Cardiac fibroblast (primary cell): ENCODE measurements around the gene LMCD1.
A peak's percentile ranks its signal among the peaks of the same experiment; 100 is the strongest.
"Not testable (repeated sequence)": the region's sequence is repeated elsewhere in the genome, so short reads cannot be mapped to it uniquely, and the experiment has no call there.

ENCODE experiments used
- DNase-seq, 2 donors: peaks; one replicate each; pipeline versions ENCODE4 v3.0.0 to v3.0.0-alpha.2; 2010; ENCODE audit warnings: low read depth in 2 of 2
- H3K4me3 ChIP-seq, 2 donors: replicated peaks in 1 of 2; 1 replicate in 1 of 2; 2 replicates in 1 of 2; pipeline ENCODE4 v1.5.1; 2011; ENCODE audit warnings: low read depth in 2 of 2, low read length in 2 of 2, mild to moderate bottlenecking in 2 of 2, moderate library complexity in 1 of 2
- TF ChIP-seq, protein P1 (sequence below): IDR thresholded peaks from one replicate; pipeline ENCODE4 v1.5.1; 2011; ENCODE audit warnings: low read depth, mild to moderate bottlenecking, low read length, inconsistent platforms

Gene LMCD1

DNA sequence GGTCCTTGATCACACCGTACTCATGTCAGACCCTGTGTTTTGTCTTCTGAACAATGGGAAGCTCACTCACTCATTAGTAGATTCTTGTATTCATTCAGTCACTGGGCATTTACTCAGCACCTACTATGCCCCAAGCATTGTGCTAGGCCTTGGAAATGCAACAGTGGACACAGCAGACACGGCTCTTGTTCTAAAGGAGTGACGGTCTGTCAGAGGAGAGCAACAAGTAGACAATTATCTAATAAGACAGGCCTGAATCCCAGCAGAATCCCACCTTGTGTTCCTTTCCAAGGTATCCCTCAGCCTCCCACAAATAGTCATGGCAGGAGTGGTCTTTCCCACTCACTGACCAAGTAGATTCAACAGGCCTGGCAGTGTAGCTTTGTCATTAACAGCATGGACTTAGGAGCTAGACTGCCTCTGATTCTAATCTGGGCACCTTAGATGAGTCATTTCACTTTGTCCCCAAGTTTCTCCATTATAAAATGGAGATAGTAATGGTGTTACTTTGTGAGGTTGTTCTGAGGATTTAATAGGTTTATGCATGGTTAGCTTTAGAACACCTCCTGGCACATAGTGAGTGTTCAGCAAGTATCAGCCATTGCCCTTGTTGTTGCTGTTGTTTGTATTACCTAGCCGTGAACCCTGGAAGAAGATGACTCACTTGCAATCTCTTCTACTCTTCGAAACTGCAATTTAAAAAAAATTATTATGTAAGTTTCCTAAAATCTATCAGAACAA is 73.9 kb downstream of the LMCD1 start:
- peak; percentile 38 to 70 for DNase-seq
- H3K4me3 ChIP-seq = no peak overlapping the region
- TF ChIP-seq, protein P1, sequence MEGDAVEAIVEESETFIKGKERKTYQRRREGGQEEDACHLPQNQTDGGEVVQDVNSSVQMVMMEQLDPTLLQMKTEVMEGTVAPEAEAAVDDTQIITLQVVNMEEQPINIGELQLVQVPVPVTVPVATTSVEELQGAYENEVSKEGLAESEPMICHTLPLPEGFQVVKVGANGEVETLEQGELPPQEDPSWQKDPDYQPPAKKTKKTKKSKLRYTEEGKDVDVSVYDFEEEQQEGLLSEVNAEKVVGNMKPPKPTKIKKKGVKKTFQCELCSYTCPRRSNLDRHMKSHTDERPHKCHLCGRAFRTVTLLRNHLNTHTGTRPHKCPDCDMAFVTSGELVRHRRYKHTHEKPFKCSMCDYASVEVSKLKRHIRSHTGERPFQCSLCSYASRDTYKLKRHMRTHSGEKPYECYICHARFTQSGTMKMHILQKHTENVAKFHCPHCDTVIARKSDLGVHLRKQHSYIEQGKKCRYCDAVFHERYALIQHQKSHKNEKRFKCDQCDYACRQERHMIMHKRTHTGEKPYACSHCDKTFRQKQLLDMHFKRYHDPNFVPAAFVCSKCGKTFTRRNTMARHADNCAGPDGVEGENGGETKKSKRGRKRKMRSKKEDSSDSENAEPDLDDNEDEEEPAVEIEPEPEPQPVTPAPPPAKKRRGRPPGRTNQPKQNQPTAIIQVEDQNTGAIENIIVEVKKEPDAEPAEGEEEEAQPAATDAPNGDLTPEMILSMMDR = no peak

DNA sequence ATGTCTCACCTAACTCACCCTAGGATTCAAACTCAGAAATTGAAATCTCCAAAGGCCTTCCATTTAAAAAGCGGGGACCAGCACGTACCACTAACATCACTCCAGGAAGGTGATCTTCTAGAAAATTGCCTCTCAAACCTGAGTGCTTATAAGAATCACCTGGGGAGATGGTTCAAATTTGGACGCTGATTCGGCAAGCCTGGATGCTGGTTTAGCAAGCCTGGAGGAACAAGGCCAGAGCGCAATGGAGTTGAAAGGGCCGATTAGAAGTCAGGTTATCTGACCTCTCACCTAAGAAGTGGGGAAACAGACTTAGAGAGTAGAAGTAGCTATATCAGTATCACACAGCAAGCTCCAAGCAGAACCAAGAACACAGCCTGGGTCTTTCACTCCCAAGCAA is 74.8 kb downstream of the LMCD1 start:
- DNase-seq = no peak
- TF ChIP-seq, protein P1 = no peak
- no peak overlapping the region for H3K4me3 ChIP-seq

DNA sequence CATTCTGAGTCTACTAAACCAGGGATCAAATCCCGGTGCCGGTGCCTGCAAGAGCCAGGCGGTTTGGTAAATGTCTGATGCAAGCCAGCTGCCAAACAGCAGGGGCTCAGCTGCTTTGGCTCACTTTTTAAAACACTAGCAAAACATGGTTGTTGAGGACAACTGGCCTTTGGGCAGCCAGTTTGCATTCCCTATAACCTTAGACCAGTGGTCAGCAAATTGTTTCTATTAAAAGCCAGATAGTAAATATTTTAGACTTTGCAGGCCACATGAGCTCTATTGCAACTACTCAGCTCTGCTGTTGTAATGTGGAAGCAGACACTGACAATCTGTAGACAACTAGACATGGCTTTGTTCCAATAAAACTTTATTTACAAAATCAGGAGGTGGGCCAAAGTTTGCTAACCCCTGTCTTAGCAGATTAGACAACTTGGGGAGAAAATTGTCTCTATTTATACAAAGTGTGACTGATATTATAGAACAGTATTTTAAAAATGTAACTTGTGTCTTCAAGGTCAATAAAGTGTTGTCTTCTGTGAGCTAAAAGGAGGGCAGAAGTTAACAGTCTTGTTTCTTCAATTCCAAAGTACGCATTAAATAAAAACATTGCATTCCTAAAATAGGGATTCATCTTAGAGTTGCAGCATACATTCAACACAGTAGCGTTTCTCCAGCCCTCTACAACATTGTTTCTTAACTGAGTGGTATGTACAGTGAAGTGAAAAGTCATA is 75.4 kb downstream of the LMCD1 start:
- TF ChIP-seq, protein P1 = no peak
- peak; percentile 59 to 76 for DNase-seq
- no peak overlapping the region for H3K4me3 ChIP-seq

DNA sequence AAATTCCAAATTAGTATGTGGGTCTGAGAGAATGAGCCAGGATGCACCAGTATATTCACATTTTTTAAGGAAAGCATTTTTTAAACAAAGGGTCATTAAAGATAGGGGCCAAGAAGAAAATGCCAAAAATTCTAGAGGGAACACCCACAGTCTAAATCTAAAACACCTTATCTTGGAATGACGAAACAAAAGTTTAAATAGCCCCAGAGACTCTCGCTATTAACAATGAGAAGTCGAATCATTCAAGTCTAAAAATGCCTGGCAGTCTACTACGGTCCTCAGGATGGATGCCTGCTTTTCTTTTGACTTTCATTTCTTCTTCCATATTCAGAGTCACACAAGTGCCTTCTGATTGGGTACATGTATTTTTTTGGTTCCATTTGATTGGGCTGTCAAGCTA is 76.7 kb downstream of the LMCD1 start:
- TF ChIP-seq, protein P1 = no peak
- no peak overlapping the region for H3K4me3 ChIP-seq
- DNase-seq = peak in 1 of 2 donors; percentile 61

DNA sequence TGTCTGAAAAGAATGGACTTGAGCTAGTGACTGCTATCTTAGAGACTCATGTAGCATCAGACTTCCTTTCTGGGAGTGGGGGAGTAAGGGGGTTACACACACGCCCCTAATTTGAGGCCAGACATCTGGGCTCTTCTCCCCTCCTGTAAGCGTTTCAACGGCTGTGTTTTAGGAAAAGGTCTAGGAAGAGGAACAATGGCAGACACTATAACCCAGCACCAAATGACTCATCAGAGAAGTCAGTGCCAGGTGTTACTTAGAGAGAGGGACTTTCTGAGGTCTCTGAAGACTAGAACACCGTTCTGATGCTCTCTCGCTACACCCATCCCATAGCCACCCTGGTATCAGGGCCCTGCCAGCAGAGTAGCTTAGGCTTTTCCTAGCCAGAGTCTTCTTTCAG is 77.5 kb downstream of the LMCD1 start:
- DNase-seq = peak; percentile 20 to 67
- TF ChIP-seq, protein P1 = no peak
- no peak overlapping the region for H3K4me3 ChIP-seq

DNA sequence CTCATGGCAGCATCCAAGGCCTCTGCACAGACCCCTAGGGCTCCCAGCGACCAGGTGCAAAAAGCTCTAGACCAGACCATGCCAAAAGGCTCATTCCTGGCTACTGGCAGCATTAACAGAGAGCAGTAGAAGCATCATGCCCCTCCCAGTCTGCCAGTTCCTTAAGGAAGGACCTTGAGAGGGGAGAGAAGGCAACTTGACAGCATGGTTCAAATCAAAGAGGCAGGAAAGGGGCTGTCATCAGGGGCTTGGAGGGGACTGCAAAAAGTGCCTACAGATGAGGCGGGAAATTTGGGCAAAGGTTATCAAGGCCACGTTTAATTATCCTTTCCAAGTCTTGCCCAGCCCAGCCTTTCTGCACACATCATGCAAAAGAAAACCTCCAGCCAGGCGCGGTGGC is 78.3 kb downstream of the LMCD1 start:
- no peak for DNase-seq
- no peak overlapping the region for H3K4me3 ChIP-seq
- TF ChIP-seq, protein P1 = no peak

DNA sequence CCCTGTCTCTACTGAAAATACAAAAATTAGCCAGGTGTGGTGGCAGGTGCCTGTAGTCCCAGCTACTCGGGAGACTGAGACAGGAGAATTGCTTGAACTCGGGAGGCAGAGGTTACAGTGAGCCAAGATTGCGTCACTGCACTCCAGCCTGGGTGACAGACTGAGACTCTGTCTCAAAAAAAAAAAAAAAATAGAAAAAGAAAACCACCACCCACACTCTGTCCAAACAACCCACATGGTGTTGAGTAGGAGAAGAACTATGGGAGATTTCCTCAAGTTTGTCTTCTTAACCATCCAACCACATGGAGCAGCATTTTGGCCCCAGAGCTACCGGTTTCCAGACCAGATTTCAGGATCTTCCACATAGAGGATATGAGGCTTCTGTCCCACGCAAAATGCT is 78.8 kb downstream of the LMCD1 start:
- DNase-seq = peak in 1 of 2 donors; percentile 46

More for the DNA sequence above, 78.8 kb downstream of the LMCD1 start:
- not testable (repeated sequence) for H3K4me3 ChIP-seq
